Endothelial cell of umbilical vein (primary cell): ENCODE measurements around the gene LRSAM1. TPM values are rescaled to one million over a fixed set of nuclear protein-coding genes. Genes with fewer than 3 reads are reported as not detected.

Experiments
- BruUV-seq: library from RNA; stranded (reverse); fragments of 400-500 nt; replicated peaks from 2 replicates; lab custom pipeline; 2021; lab: Mats Ljungman, UMichigan
- CTCF ChIA-PET: fragments of 300-600, 350-600 bp; sonication (Branson Sonifier 250); formaldehyde crosslinking; loops from one replicate; lab custom pipeline; 2021; ENCODE audit warnings: antibody characterized with exemption, inconsistent platforms; lab: Charles Lee
- POLR2A ChIA-PET: fragments of 300-600, 350-600 bp; sonication (Branson Sonifier 250); formaldehyde crosslinking; loops from one replicate; lab custom pipeline; 2021; ENCODE audit warnings: antibody characterized with exemption, inconsistent platforms; lab: Charles Lee
- DNase-seq: peaks from one replicate; pipeline ENCODE4 v3.0.0-alpha.2; 2011; ENCODE audit warnings: low read depth, low spot score
- FAIRE-seq: peaks from 2 replicates; lab custom pipeline; 2011; peaks lifted over from hg19 to GRCh38; lab: Jason Lieb, UNC
- H2AFZ ChIP-seq: 2 replicates; pipeline ENCODE4 v1.6.0; 2012; ENCODE audit warnings: low read depth, low read length, control low read depth, inconsistent platforms
- H3K27ac ChIP-seq: 2 replicates; pipeline ENCODE4 v1.5.1; 2011; ENCODE audit warnings: low read depth, mild to moderate bottlenecking, control low read depth, low read length, moderate library complexity; ENCODE audit not compliant: insufficient read depth
- H3K27me3 ChIP-seq, 2 experiments: 2 replicates each; pipeline versions ENCODE4 v1.6.0 to v1.6.1; 2011; ENCODE audit warnings: low read length in 2 of 2, mixed read lengths in 1 of 2; ENCODE audit not compliant: control insufficient read depth in 2 of 2, insufficient read depth in 2 of 2
- H3K36me3 ChIP-seq, 2 experiments: 2 replicates in 1 of 2; 3 replicates in 1 of 2; pipeline ENCODE4 v1.5.1; 2011; ENCODE audit warnings: low read length in 2 of 2, mild to moderate bottlenecking in 1 of 2, moderate library complexity in 1 of 2; ENCODE audit not compliant: control insufficient read depth in 2 of 2, insufficient read depth in 2 of 2; ENCODE audit errors: extremely low read depth in 1 of 2
- H3K4me1 ChIP-seq: 3 replicates; pipeline ENCODE4 v1.5.1; 2011; ENCODE audit warnings: mild to moderate bottlenecking, low read length; ENCODE audit not compliant: control insufficient read depth, insufficient read depth; ENCODE audit errors: extremely low read depth
- H3K4me2 ChIP-seq: 2 replicates; pipeline ENCODE4 v1.6.1; 2011; ENCODE audit warnings: low read length, control low read depth, mixed read lengths; ENCODE audit not compliant: insufficient read depth
- H3K4me3 ChIP-seq, 3 experiments: fragments of 200-600 bp in 1 of 3; sonication (generic), shearing (Covaris generic) in 1 of 3; replicated peaks in 1 of 3; 2 replicates each; pipeline ENCODE4 v1.5.1; 2011 to 2016; ENCODE audit warnings: control low read depth in 3 of 3, low read length in 3 of 3, mild to moderate bottlenecking in 2 of 3, inconsistent platforms in 1 of 3, low read depth in 1 of 3, moderate library complexity in 1 of 3; ENCODE audit not compliant: insufficient read depth in 1 of 3
- H3K79me2 ChIP-seq: 2 replicates; pipeline ENCODE4 v1.6.0; 2012; ENCODE audit warnings: low read length, inconsistent platforms; ENCODE audit not compliant: control insufficient read depth, insufficient read depth
- H3K9ac ChIP-seq: replicated peaks from 2 replicates; pipeline ENCODE3; 2011; ENCODE audit warnings: low read length, control low read depth; ENCODE audit not compliant: insufficient read depth; ENCODE audit errors: extremely low read depth
- H3K9me1 ChIP-seq: replicated peaks from 3 replicates; pipeline ENCODE4 v1.6.0; 2011; ENCODE audit warnings: mild to moderate bottlenecking, low read length; ENCODE audit not compliant: control insufficient read depth, insufficient read depth; ENCODE audit errors: extremely low read depth
- H3K9me3 ChIP-seq: replicated peaks from 2 replicates; pipeline ENCODE4 v1.5.1; 2012; ENCODE audit warnings: low read length, inconsistent platforms; ENCODE audit not compliant: control insufficient read depth, insufficient read depth
- H4K20me1 ChIP-seq: replicated peaks from 2 replicates; pipeline ENCODE3; 2011; ENCODE audit warnings: mild to moderate bottlenecking, low read length; ENCODE audit not compliant: control insufficient read depth, insufficient read depth; ENCODE audit errors: extremely low read depth
- EZH2 ChIP-seq: IDR thresholded peaks from 2 replicates; pipeline ENCODE4 v1.6.1; 2012; ENCODE audit warnings: borderline replicate concordance, low read depth, mild to moderate bottlenecking, moderate library complexity, low read length, inconsistent platforms; ENCODE audit not compliant: severe bottlenecking
- FOS ChIP-seq: IDR thresholded peaks from 2 replicates; pipeline ENCODE4 v1.6.1; 2011; ENCODE audit warnings: mild to moderate bottlenecking, low read length, moderate library complexity, borderline replicate concordance; ENCODE audit not compliant: insufficient read depth
- GATA2 ChIP-seq: IDR thresholded peaks from 2 replicates; pipeline ENCODE4 v1.7.0; 2011; ENCODE audit warnings: low read depth, mild to moderate bottlenecking, moderate library complexity, mixed read lengths, low read length; ENCODE audit not compliant: insufficient read length, insufficient read depth
- JUN ChIP-seq: IDR thresholded peaks from 2 replicates; pipeline ENCODE4 v1.6.1; 2011; ENCODE audit warnings: borderline replicate concordance, low read depth; ENCODE audit not compliant: insufficient read length, insufficient read depth
- MYC ChIP-seq: IDR thresholded peaks from one replicate; pipeline ENCODE4 v1.6.1; 2011; ENCODE audit warnings: mild to moderate bottlenecking, low read depth, low read length
- POLR2A ChIP-seq: IDR thresholded peaks from 2 replicates; pipeline ENCODE4 v1.6.1; 2012; ENCODE audit warnings: low read depth, mild to moderate bottlenecking, control low read depth, low read length
- POLR2AphosphoS5 ChIP-seq: IDR thresholded peaks from 2 replicates; pipeline ENCODE4 v1.6.1; 2012; ENCODE audit warnings: low read depth, mild to moderate bottlenecking, control low read depth, low read length, moderate library complexity; ENCODE audit not compliant: insufficient read depth
- dilution Hi-C: fragments of 300-500 bp; cut with MboI; formaldehyde crosslinking; loops from one replicate; pipeline ENCODE4 v1.15.0; 2019; ENCODE audit warnings: low sequenced_read_pairs; ENCODE audit not compliant: extremely low pct_ligation_motif_present
- intact Hi-C: fragments of 100-400 bp; cut with micrococcal nuclease; formaldehyde crosslinking; loops from one replicate; pipeline ENCODE4 v1.10.0; 2022
- polyA plus RNA-seq, 4 experiments: library from polyadenylated mRNA; depleted of rRNA in 3 of 4; stranded (reverse) in 3 of 4; unstranded in 1 of 4; fragments of >200 nt; gene quantifications; 2 replicates each; pipeline versions ENCODE4 v1.2.1 to v1.2.3, GENCODE V29; 2011 to 2012; ENCODE audit warnings: missing spikeins in 1 of 4
- total RNA-seq: library from RNA; stranded (reverse); gene quantifications from 2 replicates; pipeline ENCODE4 v1.2.3, GENCODE V29; 2021
- TF ChIP-seq, protein P1 (sequence below): IDR thresholded peaks from 2 replicates; pipeline ENCODE4 v1.6.1; 2011; ENCODE audit not compliant: insufficient read depth, insufficient read length
- TF ChIP-seq, protein P2 (sequence below), 2 donors: IDR thresholded peaks; 1 replicate in 1 of 2; 2 replicates in 1 of 2; pipeline ENCODE4 v1.5.1; 2011; ENCODE audit warnings: low read length in 2 of 2, mild to moderate bottlenecking in 2 of 2, moderate library complexity in 2 of 2, control low read depth in 1 of 2, inconsistent platforms in 1 of 2, low read depth in 1 of 2; ENCODE audit not compliant: insufficient read depth in 1 of 2; ENCODE audit errors: extremely low read depth in 1 of 2

LRSAM1 gene
- total and polyA plus RNA-seq, 2 donors (not counting 3 experiments of a cell fraction or from before 2014, with no cell fraction given), result 10.8 to 18.9 TPM

DNA sequence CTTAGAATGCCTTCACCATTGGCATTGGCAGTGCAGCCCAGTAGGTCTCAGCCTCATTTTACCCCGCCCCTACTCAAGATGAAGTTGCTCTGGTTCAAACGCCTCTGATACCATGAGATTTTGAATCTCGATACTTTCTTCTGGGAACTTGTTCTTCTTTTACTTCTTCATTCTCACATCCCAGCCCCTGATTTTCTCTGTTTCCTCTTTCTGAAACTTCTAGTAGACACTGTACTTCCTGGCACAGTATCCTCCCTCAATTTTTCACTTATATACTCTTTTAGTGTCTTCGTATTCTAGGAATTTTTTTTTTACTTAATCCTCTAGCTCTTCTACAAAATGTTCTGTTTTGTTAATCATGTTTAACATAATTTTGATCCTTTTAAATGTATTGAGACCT is 40.2 kb upstream of the LRSAM1 start:
- intact Hi-C loops (no loop called here), dilution Hi-C loops (no loop called here)
- Histone ChIP-seq H3K4me2 (no peak overlapping the region), H3K36me3 (no peaks in the 10 kb centered on the region), H4K20me1 (no peaks in the 10 kb centered on the region), H3K9me1 (no peaks in the 10 kb centered on the region), H3K4me3 (no peak overlapping the region), H3K27me3 (no peaks in the 10 kb centered on the region), H3K9ac (no peak overlapping the region), H3K4me1 (no peaks in the 10 kb centered on the region), H3K79me2 (no peaks in the 10 kb centered on the region), H2AFZ (no peak overlapping the region), H3K9me3 (no peaks in the 10 kb centered on the region), H3K27ac (no peak overlapping the region)
- CTCF ChIA-PET, result no interaction called here
- no peak for TF ChIP-seq FOS
- TF ChIP-seq POLR2AphosphoS5, result no peak
- no peak for TF ChIP-seq MYC
- TF ChIP-seq EZH2, result no peak
- TF ChIP-seq GATA2, result no peak
- no peak for TF ChIP-seq JUN
- TF ChIP-seq, protein P1, sequence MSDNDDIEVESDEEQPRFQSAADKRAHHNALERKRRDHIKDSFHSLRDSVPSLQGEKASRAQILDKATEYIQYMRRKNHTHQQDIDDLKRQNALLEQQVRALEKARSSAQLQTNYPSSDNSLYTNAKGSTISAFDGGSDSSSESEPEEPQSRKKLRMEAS, result no peak
- TF ChIP-seq, protein P2, sequence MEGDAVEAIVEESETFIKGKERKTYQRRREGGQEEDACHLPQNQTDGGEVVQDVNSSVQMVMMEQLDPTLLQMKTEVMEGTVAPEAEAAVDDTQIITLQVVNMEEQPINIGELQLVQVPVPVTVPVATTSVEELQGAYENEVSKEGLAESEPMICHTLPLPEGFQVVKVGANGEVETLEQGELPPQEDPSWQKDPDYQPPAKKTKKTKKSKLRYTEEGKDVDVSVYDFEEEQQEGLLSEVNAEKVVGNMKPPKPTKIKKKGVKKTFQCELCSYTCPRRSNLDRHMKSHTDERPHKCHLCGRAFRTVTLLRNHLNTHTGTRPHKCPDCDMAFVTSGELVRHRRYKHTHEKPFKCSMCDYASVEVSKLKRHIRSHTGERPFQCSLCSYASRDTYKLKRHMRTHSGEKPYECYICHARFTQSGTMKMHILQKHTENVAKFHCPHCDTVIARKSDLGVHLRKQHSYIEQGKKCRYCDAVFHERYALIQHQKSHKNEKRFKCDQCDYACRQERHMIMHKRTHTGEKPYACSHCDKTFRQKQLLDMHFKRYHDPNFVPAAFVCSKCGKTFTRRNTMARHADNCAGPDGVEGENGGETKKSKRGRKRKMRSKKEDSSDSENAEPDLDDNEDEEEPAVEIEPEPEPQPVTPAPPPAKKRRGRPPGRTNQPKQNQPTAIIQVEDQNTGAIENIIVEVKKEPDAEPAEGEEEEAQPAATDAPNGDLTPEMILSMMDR (IDR thresholded peaks at IDR 0.05; ENCODE audit: extremely low read depth in 1 of 2, insufficient read depth in 1 of 2, low read depth in 1 of 2, low read length in 2 of 2), result no peak
- no peak for TF ChIP-seq POLR2A
- FAIRE-seq (no peak), DNase-seq (no peak)
- POLR2A ChIA-PET, result no interaction called here
- BruUV-seq, result no TSS peak
